Endothelial cell of umbilical vein (primary cell): ENCODE measurements around the gene TSKU.

Experiments
- CTCF ChIP-seq, 2 donors: IDR thresholded peaks; 1 replicate in 1 of 2; 2 replicates in 1 of 2; pipeline ENCODE4 v1.5.1; 2011; ENCODE audit warnings: low read length in 2 of 2, mild to moderate bottlenecking in 2 of 2, moderate library complexity in 2 of 2, control low read depth in 1 of 2, inconsistent platforms in 1 of 2, low read depth in 1 of 2; ENCODE audit not compliant: insufficient read depth in 1 of 2; ENCODE audit errors: extremely low read depth in 1 of 2
- FOS ChIP-seq: IDR thresholded peaks from 2 replicates; pipeline ENCODE4 v1.6.1; 2011; ENCODE audit warnings: mild to moderate bottlenecking, low read length, moderate library complexity, borderline replicate concordance; ENCODE audit not compliant: insufficient read depth
- MYC ChIP-seq: IDR thresholded peaks from one replicate; pipeline ENCODE4 v1.6.1; 2011; ENCODE audit warnings: mild to moderate bottlenecking, low read depth, low read length
- POLR2A ChIP-seq: IDR thresholded peaks from 2 replicates; pipeline ENCODE4 v1.6.1; 2012; ENCODE audit warnings: low read depth, mild to moderate bottlenecking, control low read depth, low read length

- TF ChIP-seq CTCF (IDR thresholded peaks at IDR 0.05; ENCODE audit: extremely low read depth in 1 of 2, insufficient read depth in 1 of 2, low read depth in 1 of 2, low read length in 2 of 2) (no peak), MYC (no peak), POLR2A (no peak), FOS (no peak)
Measured at GRCh38 chr11:76771446-76772099, 11.6 kb upstream of the TSKU start.
